ENCODE measurements around the gene UVSSA.
"Not testable (repeated sequence)": the region's sequence is repeated elsewhere in the genome, so short reads cannot be mapped to it uniquely, and the experiment has no call there.

The UVSSA gene

GRCh38 chr4:1427010-1427409 is 80.0 kb downstream of the UVSSA start:
- H3K27ac ChIP-seq: no peak overlapping the region
- no peak for TF ChIP-seq CTCF (conservative IDR thresholded peaks at IDR 0.05)

- not testable (repeated sequence) for H3K27ac ChIP-seq
Measured at GRCh38 chr4:1443688-1444172, 96.7 kb downstream of the UVSSA start.

Data from VCaP (cell line).